GM12874 (cell line): ENCODE results near the gene WIPF1.

Experiments used
- CTCF ChIP-seq: IDR thresholded peaks from 2 replicates; pipeline ENCODE4 v1.5.1; 2011; ENCODE audit warnings: low read depth, mild to moderate bottlenecking, control low read depth, low read length, moderate library complexity; ENCODE audit not compliant: insufficient read depth

The WIPF1 gene

GRCh38 chr2:174560737-174561136 is 36.9 kb downstream of the WIPF1 start:
- TF ChIP-seq CTCF: no peak

- no peak for TF ChIP-seq CTCF
Measured at GRCh38 chr2:174555998-174556397, 41.6 kb downstream of the WIPF1 start.

DNA sequence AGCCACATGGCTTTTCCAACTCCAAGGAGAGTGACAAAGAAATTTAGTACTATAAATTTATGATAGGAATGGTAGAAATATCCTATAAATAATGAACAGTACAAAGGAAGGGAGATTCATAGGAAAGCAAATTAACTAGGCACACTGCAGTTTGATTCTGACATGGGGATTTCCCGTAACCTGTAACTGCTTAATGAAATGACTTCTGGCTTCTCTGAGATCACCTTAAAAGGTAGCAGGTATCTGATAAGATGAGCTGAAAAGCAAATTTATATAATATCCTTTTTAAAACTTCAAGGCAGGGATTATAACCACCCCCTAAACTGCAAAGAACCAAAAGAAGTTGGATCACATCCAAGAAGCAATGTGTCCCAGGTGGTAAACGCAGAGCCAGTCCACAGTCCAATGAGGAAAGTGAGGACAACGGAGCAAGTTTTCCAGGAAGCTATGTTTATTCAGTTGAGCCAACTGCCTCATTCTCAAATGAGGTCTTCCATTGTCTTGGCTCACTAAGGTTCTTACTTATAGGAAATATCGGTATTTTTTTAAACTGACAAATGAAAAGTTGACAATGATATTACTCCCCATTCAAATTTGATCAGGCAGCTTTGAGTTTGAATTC is 43.0 kb downstream of the WIPF1 start:
- TF ChIP-seq CTCF: no peak

- no peak for TF ChIP-seq CTCF
Measured at GRCh38 chr2:174553811-174554493, 43.7 kb downstream of the WIPF1 start.

DNA sequence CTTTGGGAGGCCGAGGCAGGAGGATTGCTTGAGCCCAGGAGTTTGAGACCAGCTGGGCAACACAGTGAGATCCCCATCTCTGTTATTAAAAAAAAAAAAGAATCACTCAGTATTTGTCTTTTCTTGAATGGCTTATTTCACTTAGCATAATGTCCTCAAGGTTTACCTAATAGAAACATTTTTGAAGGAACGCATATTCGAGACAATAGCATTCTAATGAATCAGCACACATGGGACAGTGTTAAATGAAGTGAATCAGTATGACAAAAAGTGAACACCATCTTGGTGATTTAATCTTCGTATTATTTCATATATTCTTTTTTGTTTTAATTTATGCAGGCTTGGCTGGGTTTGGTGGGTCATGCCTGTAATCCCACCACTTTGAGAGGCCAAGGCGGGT is 44.7 kb downstream of the WIPF1 start:
- TF ChIP-seq CTCF: no peak

GRCh38 chr2:174551697-174552096 is 45.9 kb downstream of the WIPF1 start:
- no peak for TF ChIP-seq CTCF

GRCh38 chr2:174546519-174547506 is 50.8 kb downstream of the WIPF1 start:
- TF ChIP-seq CTCF: peak; percentile 60
